Germinal center (tissue), 1 donor: ENCODE results near the gene CTSK.
"Not testable (repeated sequence)": the region's sequence is repeated elsewhere in the genome, so short reads cannot be mapped to it uniquely, and the experiment has no call there.

ENCODE experiments used
- DNase-seq: peaks from one replicate; pipeline ENCODE4 v3.0.0; 2012; ENCODE audit warnings: mixed read lengths, low spot score

Gene CTSK

DNA sequence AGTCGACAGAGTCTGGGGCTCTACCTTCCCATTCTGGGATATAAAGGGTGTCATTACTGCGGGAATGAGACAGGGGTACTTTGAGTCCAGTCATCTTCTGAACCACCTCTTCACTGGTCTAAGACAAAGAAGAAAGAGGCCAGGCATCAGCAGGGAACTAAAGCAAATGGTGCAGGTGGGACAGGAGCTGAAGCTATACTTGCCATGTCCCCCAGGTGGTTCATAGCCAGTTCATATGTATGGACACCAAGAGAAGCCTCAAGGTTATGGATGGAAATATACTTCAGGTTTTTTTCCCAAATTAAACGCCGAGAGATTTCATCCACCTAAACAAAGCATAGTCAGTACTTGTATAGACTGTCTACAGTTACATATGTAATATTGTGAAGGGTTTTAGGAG lies 2.2 kb downstream of the CTSK start:
- no peak for DNase-seq

DNA sequence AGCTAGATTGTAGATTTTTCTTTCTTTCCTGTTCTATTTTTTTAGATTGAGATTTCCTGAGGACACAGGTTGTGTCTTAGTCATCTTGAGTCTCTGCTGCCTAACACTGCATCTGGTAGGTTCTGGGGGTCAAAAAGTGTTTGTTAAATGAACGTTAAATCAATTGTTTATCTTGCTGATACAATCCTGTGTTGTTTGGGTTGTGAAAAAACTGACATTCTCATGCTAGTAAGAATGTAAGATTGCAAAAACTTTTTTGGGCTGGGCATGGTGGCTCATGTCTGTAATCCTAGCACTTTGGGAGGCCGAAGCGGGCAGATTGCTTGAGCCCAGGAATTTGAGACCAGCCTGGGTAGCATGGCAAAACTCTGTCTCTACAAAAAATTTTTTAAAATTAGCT lies 3.4 kb downstream of the CTSK start:
- DNase-seq = no peak

DNA sequence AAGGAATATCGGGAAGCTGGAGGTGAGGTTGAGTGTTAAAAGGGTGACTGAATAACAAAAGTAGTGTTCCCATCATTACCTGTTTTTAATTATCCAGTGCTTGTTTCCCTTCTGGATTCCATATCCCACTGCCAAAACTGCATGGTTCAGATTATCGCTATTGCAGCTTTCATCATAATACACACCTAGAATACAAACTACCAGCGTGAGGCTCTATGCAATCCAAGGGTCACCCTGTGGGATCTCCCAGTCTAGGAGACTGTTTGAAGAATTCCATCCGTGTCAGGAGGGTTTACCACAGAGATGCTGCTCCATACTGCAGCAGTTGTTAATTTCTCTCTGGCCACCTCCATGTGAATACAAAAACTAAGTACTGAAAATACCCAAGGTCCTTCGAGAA lies 9.0 kb downstream of the CTSK start:
- DNase-seq = no peak

DNA sequence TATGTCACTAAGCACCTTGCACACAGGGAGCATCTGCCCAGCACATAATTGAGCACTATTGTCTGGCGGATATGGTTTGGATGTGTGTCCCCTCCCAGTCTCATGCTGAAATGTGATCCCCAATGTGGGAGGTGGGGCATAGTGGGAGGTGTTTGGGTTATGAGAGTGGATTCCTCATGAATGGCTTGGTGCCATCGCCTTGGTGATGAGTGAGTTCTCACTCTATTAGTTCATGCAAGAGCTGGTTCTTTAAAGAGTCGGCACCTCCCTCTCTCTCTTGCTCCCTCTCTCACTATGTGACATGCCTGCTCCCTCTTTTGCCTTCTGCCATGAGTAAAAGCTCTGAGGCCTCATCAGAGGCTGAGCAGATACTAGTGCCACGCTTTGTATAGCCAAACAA lies 9.5 kb downstream of the CTSK start:
- no peak for DNase-seq

DNA sequence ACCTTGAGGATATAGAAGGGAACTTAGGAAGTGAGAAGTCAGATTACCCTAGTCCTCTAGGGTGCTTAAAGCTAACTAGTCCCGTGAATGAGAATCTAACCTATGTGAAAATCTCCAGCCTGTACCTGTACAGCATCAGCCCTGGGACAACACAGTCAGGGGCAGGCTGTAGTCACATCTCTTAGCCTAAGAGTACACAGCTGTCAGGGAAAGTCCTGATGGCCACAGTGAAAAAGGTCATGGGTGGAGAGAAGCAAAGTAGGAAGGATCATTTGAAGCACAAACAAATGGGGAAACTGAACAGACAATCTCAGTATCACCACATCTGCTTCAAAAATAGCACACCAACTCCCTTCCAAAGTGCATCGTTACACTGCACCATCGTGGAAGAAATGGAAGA lies 11.7 kb downstream of the CTSK start:
- no peak for DNase-seq

DNA sequence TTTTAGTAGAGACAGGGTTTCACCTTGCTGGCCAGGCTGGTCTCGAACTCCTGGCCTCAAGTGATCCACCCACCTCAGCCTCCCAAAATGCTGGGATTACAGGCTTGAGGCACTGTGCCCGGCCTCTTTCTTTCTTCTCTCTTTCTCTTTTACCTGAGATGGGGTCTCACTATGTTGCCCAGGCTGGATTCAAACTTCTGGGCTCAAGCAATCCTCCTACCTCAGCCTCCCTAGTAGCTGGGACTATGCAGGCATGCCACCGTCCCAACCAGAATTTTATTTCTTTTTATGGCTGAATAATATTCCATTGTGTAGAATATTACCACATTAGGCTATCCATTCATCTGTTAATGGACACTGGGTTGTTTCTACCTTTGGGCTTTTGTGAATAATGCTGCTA lies 14.3 kb downstream of the CTSK start:
- not testable (repeated sequence) for DNase-seq

DNA sequence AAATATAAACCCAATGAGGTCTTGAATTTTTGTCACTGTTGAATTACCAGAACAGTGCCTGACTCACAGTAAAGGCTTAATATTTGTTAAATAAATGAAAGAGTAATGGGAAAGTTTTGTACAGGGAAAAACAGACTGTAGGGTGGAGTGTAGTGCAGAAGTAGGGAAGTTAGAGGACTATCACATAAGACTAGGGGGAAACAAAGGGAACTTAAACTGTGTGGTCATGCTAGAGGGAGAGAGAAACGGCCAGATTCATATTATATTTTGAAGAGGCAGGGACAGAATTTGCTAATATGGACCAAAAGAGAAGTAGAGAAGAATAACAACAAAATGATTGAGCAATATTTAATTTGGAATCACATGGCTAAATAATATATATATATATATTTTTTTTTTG lies 14.8 kb downstream of the CTSK start:
- no peak for DNase-seq

DNA sequence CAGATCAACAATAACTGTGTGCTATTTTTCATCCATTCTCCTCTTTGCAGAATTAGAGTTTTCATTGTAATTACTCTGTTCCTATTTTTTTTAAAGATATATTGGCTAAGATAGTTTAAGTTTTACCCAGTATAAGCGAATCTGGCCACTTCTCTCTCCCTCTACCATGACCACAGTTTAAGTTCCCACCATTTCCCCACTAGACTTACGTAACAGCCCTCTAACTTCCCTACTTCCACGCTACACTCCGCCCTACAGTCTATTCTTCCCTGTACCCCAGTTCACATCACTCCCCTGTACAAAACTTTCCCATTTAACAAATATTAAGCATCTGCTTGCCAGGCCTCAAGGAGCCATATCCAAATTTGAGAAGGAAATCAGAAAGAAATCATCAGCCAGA lies 16.5 kb downstream of the CTSK start:
- DNase-seq = no peak

DNA sequence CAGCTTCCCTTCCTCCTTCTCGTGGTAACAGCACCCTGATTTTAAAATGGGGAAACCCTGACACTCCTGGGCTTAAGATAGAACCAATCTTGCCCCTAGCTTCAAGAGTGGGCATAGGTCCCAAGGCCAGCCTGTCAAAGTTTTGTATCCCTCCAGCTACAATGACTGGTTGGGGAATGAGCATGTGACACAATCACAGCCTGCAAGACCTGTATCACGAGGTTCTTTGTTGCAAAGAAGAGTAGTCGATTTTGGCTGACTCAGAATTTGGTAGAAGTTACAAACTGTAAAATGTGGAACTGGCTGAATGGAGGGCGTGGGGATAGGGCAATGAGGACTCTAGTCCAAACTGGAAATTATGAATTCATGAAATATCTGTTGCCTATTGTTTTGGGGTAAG lies 18.7 kb downstream of the CTSK start:
- no peak for DNase-seq

DNA sequence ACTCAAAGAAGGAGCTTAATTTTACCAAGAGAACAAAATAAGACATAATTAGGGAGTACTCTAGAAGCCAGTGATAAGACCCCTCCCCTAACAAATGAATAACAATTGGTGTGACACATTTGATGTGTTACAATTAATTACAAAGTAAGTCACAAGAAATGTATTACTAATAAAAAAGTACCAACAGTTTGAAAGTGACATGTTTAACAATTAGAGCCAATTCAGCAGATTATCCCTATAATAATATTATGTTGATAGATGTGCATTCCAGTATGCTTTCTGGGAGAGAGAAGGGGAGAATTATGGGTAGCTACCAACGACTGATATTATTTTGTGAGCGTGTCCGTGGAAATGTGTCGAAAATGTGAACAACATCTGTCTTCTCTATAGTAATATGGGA lies 19.1 kb downstream of the CTSK start:
- DNase-seq = no peak

DNA sequence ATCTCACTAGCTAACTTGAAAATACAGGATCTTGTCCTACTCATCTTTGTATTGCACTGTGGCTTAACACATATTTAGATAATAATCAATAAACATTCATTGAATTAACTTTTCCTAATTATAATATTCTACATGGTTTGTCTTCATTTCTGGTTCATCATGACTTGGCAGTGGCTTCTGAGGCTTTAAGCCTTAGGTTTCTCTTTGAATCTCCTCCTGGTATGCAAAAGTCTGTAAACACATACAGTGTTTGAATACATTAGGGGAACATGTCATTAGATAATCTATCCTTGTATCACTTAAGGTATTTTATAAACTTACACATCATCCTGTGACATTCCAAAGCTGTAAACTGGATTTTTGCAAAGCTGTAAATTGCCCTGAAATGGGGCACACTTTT lies 20.6 kb downstream of the CTSK start:
- no peak for DNase-seq

DNA sequence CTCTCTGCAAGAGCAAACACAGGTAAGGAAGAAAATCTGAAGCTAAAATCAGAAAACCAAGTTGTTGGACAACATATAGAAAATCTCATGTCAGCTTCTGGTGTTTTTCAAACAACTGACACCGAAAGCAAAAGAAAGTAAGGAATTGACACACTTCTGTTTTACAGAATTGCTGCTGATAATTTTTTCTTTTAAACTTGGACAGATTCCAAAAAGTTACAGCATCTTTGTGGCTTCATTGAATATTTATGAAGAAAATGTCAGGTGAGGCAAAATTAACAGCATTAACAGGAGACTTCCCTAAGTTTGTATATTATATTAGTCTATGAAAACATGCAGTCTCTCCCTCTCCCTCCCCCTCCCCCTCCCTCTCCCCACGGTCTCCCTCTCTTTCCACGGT lies 27.6 kb downstream of the CTSK start:
- no peak for DNase-seq

DNA sequence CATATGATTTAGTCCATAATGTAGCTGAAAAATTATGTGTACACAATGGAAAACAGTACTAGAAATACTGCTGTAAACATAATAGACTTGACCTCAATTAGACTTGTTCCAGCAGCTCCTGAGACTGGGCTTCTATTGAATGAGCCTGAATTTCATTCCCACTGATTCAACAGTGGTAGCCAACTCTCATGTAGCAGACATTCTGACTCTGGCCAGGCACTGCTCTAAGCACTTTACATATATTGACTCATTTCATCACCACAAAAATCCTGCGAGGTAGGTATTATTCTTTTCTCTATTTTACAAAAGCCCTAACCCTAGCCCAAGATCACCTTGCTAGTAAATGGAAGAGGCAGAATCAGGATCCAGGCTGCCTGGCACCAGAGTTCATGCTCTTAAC lies 29.7 kb downstream of the CTSK start:
- no peak for DNase-seq

DNA sequence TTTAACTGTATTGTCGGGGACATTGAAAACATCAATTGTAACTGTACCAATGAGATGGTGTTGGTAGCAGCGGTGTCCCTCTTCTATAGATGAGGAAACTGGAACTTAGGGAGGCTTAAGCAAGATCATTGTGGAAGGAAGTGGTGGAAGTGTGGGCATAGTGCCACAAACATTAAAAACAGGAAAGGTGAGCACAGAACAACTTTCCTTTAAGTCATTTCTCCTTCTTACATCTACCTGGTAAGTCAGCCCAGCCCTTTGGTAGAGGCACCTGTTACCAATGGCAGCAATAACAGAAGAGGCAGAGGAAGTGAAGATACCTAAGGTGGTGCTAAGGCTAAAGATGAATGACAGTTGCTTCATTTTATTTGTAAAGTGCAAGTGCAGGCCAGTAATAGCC lies 30.5 kb downstream of the CTSK start:
- DNase-seq = no peak

DNA sequence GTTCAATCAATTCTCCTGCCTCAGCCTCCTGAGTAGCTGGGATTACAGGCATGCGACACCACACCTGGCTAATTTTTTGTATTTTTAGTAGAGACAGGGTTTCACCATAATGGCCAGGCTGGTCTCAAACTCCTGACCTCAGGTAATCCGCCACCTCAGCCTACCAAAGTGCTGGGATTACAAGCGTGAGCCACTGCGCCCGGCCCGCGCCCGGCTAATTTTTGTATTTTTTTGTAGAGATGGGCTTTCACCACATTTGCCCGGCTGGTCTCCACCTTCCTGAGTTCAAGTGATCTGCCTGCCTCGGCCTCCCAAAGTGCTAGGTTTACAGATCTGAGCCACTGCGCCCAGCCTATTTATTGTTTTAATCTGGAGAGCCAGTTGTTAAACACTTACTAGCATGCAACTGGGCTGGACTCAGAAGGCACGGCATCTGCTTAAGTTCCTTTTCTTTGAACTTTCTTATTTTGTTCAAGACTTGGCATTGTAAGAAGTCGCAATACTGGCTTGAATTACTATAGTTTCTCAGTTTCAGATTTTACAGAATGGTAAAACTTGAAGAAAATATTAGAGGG lies 32.0 kb downstream of the CTSK start:
- not testable (repeated sequence) for DNase-seq

DNA sequence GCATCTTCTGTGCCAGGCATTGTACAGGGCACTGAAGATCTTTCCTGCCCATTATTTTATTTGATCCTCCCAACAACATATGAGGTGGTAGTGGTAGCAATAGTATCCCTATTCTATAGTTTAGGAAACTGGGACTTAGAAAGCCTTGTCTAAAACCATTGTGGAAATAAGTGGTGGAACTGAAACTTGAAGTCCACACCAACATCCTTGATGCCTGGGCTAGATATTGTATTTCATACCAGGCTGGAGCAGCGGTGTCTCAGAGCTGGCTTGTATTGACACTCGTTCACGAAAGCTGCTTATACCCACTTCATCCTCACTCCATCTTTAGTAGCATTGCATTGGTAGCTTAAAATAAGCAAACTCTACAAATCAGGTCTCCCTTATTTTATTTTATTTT lies 32.8 kb downstream of the CTSK start:
- DNase-seq = no peak

DNA sequence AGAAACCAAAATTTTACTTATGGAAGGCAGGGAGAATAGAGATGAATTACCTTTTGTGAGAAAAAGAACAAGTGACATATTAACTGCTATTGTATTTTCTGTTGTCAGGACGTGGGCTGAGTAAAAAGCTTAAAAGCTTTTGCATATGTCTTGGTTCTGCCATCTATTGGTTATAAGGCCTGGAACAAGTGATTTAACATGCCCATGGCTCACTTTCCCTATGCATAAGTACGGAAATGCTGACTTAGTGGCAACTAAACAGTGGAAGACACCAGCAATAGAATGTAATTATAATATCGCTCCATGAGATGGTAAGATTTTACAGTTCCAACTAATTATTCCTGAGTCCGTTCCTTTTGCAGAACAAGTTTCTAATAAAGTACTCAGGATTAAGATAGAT lies 35.7 kb downstream of the CTSK start:
- DNase-seq = no peak

DNA sequence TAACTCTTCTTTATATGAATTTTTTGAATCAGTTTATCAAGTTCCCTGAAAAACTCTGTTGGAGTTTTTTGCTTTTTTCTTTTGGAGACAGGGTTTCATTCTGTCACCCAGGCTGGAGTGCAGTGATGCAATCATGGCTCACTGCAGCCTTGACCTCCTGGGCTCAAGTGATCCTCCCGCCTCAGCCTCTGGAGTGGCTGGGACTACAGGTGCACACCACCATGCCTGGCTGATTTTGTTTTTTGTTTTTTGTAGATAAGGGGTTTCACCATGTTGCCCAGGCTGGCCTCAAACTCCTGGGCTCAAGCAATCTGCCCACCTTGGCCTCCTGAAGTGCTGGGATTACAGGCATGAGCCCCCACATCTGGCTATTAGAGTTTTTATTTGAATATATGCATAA lies 40.4 kb downstream of the CTSK start:
- not testable (repeated sequence) for DNase-seq

DNA sequence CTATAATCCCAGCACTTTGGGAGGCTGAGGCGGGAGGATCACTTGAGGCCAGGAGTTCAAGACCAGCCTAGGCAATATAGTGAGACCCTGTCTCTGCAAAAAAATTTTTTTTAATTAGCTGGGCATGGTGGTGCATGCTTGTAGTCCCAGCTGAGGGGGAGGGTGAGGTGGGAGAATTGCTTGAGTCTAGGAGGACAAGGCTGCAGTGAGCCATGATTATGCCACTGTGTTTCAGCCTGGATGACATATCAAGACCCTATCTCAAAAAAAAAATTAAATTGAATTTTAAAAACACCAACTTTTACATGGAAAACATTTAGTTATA lies 42.1 kb downstream of the CTSK start:
- DNase-seq = not testable (repeated sequence)

DNA sequence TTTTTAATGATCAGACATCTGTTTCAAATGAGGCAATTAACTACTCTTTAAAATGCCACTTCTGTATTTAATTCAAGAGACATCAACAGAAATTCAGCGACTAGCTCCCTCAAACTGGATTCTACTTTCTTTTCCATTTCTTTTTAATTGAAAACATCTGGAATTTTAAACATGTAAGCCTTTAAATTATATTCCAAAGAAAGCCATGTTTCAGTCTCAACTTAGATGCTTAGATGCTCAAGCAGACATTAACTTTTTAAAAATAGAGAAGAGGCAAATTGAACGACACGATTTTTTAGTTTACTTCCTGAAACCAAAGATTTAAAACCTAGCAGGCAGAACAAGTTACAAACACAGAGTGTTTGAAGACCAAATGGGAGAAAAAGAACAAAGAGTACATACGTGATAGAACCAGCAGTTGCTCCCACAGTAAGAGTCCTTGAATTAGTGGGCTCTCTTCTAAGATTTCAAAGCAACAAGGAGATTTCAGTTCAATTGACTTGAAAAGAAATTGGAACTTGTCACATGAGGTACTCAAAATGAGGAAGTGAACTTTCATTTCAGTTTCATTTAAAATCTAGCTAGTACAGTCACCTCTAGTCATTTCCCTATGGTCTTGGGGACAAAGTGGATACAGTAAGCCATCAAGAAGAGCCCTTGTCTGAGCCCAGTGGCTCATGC lies 42.6 kb downstream of the CTSK start, which contains the start of gene CTSS:
TSS of gene CTSS (minus strand) at position 483 of the 681 bp plus-strand sequence. CDS start 1,015 bp downstream, outside the sequence.
- DNase-seq = peak; percentile 47

DNA sequence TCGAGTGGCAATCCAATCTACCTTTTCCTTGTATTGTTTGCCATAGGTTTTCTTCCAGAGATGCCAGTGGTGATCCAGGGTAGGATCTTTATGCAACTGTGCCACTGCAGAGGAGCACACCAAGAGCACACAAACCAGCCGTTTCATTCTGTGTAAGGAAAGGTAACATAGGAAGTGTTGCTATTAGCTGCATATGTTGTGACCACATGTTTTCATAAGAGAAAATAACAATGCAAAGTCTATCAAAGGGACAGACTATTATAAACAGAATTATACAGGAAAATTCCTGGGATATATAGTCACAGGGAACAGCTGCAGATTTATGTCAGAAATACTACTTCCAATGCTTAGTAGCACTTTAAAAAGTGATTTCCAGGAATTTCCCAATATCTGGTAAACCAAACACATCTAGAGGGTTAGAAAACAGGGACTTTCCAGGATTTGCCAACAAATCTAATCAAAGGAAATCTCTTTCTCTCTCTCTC lies 43.4 kb downstream of the CTSK start:
- no peak for DNase-seq

DNA sequence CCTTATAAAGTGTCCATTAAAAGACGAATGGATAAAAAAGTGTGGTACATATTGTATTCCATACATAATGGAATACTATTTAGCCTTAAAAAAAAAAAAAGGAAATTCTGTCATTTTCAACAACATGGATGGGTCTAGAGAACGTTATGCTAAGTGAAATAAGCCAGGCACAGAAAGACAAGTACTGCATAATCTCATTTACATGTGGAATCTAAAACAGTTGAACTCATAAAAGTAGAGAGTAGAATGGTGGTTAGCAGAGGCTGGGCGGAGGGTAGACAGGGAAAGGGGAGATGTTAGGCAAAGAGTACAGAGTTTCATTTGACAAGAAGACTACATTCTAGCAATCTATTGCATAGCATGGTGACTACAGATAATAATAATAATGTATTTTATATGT lies 45.0 kb downstream of the CTSK start:
- DNase-seq = no peak

DNA sequence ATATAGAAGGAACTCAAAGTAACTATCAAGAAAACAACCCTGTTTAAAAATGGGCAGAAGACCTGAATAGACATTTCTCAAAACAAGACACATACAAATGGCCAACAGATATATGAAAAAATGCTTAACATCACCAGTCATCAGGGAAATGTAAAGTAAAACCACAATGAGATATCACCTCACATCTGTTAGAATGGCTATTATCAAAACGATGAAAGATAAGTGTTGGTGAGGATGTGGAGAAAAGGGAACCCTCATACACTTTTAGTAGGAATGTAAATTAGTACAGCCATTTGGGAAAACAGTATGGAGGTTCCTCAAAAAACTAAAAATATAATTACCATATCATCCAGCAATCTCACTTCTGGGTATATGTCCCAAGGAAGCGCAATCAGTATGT lies 45.5 kb downstream of the CTSK start:
- DNase-seq = no peak

DNA sequence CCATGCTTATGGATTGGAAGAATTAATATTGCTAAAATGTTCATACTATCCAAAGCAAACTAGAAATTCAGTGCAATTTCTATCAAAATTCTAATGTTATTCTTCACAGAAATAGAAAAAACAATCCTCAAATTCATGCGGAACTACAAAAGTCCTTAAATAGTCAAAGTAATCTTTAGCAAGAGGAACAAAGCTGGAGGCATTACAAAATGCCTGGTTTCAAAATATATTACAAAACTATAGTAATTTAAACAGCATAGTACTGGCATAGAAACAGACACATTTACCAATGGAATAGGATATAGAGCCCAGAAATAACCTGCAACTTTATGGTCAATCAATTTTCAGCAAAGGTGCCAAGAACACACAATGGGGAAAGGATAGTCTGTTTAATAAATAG lies 46.3 kb downstream of the CTSK start:
- no peak for DNase-seq
